Measurements from ENCODE around the gene TCEA2. TPM values are rescaled to one million over a fixed set of nuclear protein-coding genes. Genes with fewer than 3 reads are reported as not detected.
"Not testable (repeated sequence)": the region's sequence is repeated elsewhere in the genome, so short reads cannot be mapped to it uniquely, and the experiment has no call there.

TCEA2 gene
- total RNA-seq, 1 experiment from 2014 or later: 26.0 TPM

DNA sequence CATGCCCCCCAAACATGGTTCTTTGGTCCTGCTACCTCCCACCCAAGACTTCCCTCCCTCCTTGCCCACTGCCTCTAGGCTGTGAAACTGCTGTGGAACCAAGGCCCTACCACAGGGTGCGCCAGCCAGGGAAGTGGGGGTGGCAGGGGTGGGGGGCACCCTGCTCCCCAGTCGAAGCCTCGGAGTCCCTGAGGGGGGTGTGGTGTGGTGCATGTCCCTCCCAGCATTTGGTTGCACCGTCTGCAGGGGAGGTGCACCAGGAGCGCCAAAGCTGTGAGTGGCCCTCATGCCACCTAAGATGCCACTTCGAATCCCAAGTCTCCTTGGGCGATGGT, 14.5 kb downstream of the TCEA2 start:
- DNase-seq (ENCODE audit: low read depth): no peak

GRCh38 chr20:64077876-64078551, 15.0 kb downstream of the TCEA2 start:
- DNase-seq (ENCODE audit: low read depth): no peak

DNA sequence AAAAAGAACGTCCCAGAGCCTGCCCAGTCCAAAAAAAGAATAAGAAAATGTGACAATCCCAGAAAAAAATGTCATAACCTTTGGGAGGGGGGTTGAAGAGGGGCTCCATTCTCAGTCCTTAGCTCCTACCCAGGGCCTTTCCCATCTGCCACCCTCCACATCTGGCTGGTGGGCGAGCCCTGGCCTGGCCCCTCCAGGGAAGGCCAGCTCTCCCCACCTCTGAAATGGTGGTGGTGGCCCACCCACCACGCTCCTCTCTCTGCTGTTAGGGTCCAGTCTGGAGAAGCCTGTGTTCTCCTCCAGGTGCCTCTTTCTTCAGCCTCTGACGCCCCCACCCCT, 15.9 kb downstream of the TCEA2 start:
- no peak for DNase-seq (ENCODE audit: low read depth)

DNA sequence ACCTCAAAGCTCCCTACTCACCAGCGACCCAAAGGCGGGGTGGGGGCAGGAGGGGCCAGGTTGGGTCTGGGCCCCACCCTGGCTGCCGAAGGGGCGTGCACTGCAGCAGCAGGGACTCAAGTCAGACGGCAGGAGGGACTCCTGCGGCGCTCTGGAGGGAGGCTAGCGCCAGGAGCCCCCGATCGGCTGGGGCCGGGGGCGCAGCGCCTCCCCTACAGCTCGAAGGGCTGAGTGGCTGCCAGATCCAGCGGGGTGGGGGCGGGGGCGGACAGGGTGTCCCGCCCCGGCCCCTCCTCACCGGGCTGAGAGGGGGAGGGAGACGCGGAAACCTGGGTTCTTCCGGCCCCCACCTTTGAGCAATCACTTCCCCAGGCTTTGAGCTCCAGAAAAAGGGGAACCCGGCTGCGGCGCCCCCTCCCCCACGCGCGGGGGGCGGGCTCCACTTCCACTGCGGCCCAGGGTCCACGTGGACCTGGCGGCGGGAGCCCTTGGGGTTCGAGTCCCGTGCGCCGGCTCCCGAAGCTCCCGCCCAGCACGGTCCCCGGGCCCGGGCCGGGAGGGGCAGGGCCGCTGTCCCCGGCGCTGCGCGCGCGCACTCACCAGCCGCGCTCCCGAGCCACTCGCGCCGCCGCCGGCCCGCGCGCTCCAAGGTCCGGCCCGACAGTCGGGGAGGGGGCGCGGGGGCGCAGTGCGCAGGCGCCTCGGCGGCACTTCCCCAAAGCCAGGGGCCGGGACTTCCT, 16.4 kb downstream of the TCEA2 start, which contains the start of gene RGS19:
RGS19 (minus strand) TSS at position 246 of the 740 bp plus-strand sequence. CDS start 2,632 bp downstream, outside the sequence.
- peak; percentile 83 for DNase-seq (ENCODE audit: low read depth)

- DNase-seq (ENCODE audit: low read depth): peak; percentile 38
Measured at GRCh38 chr20:64080013-64080812, 17.2 kb downstream of the TCEA2 start, which contains the start of gene OPRL1. TSS of gene OPRL1 (plus strand) at chr20:64080082. CDS start at chr20:64092721, 12,639 bp downstream.

GRCh38 chr20:64080813-64081623, 18.0 kb downstream of the TCEA2 start:
- DNase-seq (ENCODE audit: low read depth): no peak

DNA sequence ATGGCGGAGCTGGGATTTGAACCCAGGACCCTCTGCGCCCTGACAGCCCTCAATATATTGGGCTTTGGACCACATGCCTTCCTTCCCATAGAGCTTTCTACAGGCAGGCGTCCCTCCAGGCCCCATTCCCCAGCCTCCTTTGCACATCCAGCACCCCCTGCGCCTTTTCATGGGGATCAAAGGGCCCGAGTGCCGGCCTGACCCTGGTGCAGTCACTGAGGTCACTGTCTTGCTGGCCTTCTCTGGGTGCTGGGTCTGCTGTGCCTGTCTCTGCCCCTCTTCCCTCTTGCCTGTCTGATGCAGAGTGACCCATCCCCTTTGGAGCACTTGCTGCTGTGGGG, 18.6 kb downstream of the TCEA2 start:
- DNase-seq (ENCODE audit: low read depth): no peak

GRCh38 chr20:64082126-64082731, 19.2 kb downstream of the TCEA2 start:
- DNase-seq (ENCODE audit: low read depth): no peak

- peak; percentile 33 for DNase-seq (ENCODE audit: low read depth)
Measured at GRCh38 chr20:64082820-64083377, 19.9 kb downstream of the TCEA2 start.

GRCh38 chr20:64083378-64083803, 20.4 kb downstream of the TCEA2 start:
- peak; percentile 87 for DNase-seq (ENCODE audit: low read depth)

GRCh38 chr20:64083804-64084684, 21.0 kb downstream of the TCEA2 start, which contains the start of gene LKAAEAR1:
TSS of gene LKAAEAR1 (minus strand) at chr20:64084398. CDS start at chr20:64084219, 179 bp downstream.
- no peak for DNase-seq (ENCODE audit: low read depth)

DNA sequence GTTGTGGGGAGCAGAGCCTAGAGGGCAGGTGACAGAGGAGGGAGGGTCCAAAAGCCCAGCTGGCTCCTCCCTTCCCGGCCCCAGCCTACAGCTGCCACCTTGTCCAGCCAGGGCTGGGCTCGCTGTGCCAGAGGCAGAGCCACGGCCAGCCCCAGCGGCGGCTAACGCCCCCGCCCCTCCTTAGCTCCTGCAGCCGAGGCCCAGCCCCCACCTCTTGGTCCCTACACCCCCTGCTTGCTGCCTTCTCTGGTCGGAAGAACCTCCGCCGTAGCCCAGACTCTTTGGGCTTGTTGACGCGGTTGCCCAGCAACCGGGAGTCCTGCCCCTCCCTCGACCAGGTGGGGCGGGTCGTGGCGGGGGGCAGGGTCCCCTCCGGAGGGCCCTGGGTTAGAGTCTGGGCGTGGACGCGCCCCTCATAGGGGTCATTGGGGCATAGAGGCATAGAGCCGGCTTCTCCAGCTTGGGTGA, 21.7 kb downstream of the TCEA2 start:
- no peak for DNase-seq (ENCODE audit: low read depth)

GRCh38 chr20:64086801-64087200, 23.8 kb downstream of the TCEA2 start:
- DNase-seq (ENCODE audit: low read depth): no peak

- DNase-seq (ENCODE audit: low read depth): not testable (repeated sequence)
Measured at GRCh38 chr20:64087226-64087825, 24.3 kb downstream of the TCEA2 start.

- DNase-seq (ENCODE audit: low read depth): not testable (repeated sequence)
Measured at GRCh38 chr20:64088586-64088985, 25.6 kb downstream of the TCEA2 start.

DNA sequence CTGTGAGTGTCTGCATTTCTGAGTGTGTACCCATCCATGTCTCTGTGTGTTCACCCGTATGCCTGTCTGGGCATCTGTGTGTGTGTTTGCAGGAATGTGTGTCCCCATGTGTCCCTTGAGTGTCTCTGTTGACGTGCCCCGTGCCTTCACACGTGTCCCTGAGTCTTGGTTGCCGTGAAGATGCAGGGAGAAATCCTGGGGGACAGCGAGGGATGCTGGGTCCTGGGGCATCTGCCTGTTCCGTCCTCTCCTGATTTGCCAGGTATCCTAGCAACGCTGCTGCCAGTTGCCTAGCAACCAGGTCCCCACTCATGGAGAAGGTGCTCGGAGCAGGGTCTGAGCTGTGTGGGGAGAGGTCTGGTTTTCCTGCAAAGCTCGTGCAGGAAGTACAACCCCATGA, 27.2 kb downstream of the TCEA2 start:
- DNase-seq (ENCODE audit: low read depth): no peak

GRCh38 chr20:64091340-64091739, 28.3 kb downstream of the TCEA2 start:
- DNase-seq (ENCODE audit: low read depth): no peak

GRCh38 chr20:64091770-64092169, 28.8 kb downstream of the TCEA2 start:
- no peak for DNase-seq (ENCODE audit: low read depth)

Measured in Daoy (cell line).